Measurements from ENCODE around the gene CTSF. TPM values are rescaled to one million over a fixed set of nuclear protein-coding genes. Genes with fewer than 3 reads are reported as not detected.
"Not testable (repeated sequence)": the region's sequence is repeated elsewhere in the genome, so short reads cannot be mapped to it uniquely, and the experiment has no call there.

CTSF gene
- total RNA-seq, 1 experiment from 2014 or later = not detected

GRCh38 chr11:66593303-66593635, 24.9 kb upstream of the CTSF start:
- no peaks in the 10 kb centered on the region for H3K9me2 ChIP-seq (replicated peaks; ENCODE audit: insufficient read depth, low read length)
- DNase-seq = no peak
- H3K9me3 ChIP-seq (ENCODE audit: low read length) = no peaks in the 10 kb centered on the region
- peak overlapping the region; percentile 97 for H3K4me2 ChIP-seq (ENCODE audit: low read depth, low read length, poor library complexity, severe bottlenecking)
- H3K79me2 ChIP-seq (ENCODE audit: low read length) = peaks cover 17% of the 10 kb centered on the region
- no peaks in the 10 kb centered on the region for H4K20me1 ChIP-seq (ENCODE audit: insufficient read depth, low read depth, low read length)
- H3K9ac ChIP-seq (ENCODE audit: low read length) = peak overlapping the region; percentile 98
- H3K27me3 ChIP-seq (ENCODE audit: low read length) = no peaks in the 10 kb centered on the region
- peak overlapping the region; percentile 97 for H2AFZ ChIP-seq (ENCODE audit: low read length)
- H3K4me1 ChIP-seq (ENCODE audit: low read length) = peaks cover 28% of the 10 kb centered on the region
- no peak overlapping the region; the same call in 1 of the 2 replicates for H3K27ac ChIP-seq (ENCODE audit: low read length)
- no peaks in the 10 kb centered on the region for H3K36me3 ChIP-seq (ENCODE audit: insufficient read depth, low read length)
- H3K4me3 ChIP-seq (ENCODE audit: low read length) = peak overlapping the region; percentile 98

GRCh38 chr11:66592457-66593302, 24.3 kb upstream of the CTSF start, which contains the start of the genes CCDC87 and CCS:
CCDC87 (minus strand) TSS chr11:66593063; CDS start chr11:66593015, 48 bp downstream.
CCS (plus strand) TSS chr11:66593185; CDS start chr11:66593262, 77 bp downstream.
- peak; percentile 99 for DNase-seq
- Histone ChIP-seq H3K4me3 (ENCODE audit: low read length) (peak within 1 kb of the TSS; percentile 98), H3K4me2 (ENCODE audit: low read depth, low read length, poor library complexity, severe bottlenecking) (peak within 1 kb of the TSS; percentile 97), H3K79me2 (ENCODE audit: low read length) (peaks cover 17% of the 10 kb centered on the region), H3K4me1 (ENCODE audit: low read length) (peaks cover 28% of the 10 kb centered on the region), H2AFZ (ENCODE audit: low read length) (peak within 1 kb of the TSS; percentile 97), H3K36me3 (ENCODE audit: insufficient read depth, low read length) (no peaks in the 10 kb centered on the region), H3K9me3 (ENCODE audit: low read length) (no peaks in the 10 kb centered on the region), H3K27ac (ENCODE audit: low read length) (no peak within 1 kb of the TSS; the same call in 1 of the 2 replicates), H3K27me3 (ENCODE audit: low read length) (no peaks in the 10 kb centered on the region), H3K9ac (ENCODE audit: low read length) (peak within 1 kb of the TSS; percentile 98), H3K9me2 (replicated peaks; ENCODE audit: insufficient read depth, low read length) (no peaks in the 10 kb centered on the region), H4K20me1 (ENCODE audit: insufficient read depth, low read depth, low read length) (no peaks in the 10 kb centered on the region)

DNA sequence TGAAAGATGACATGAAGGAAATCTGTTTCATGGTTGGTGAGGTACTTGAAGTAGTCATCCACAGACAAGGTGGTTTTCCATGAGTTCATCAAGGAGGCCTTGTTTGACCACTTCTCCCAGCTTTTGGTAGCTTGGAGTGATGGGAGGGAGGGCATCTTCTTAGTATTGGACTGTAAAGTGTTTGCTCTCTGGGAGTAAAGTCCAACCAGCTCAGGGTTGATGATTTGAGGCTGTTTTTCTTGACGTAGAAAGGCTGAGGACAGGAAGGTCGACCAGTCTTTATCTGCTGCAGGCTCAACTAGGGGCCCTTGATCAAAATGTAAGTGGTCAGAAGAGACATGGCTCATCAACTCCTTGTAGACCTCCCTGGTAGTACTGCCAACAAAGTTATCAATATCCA, 22.8 kb upstream of the CTSF start:
- no peak overlapping the region for H3K4me3 ChIP-seq (ENCODE audit: low read length)
- H3K4me2 ChIP-seq (ENCODE audit: low read depth, low read length, poor library complexity, severe bottlenecking) = no peak overlapping the region
- H3K27me3 ChIP-seq (ENCODE audit: low read length) = no peaks in the 10 kb centered on the region
- H2AFZ ChIP-seq (ENCODE audit: low read length) = no peak overlapping the region
- DNase-seq = no peak
- H3K9me3 ChIP-seq (ENCODE audit: low read length) = no peaks in the 10 kb centered on the region
- H3K9me2 ChIP-seq (replicated peaks; ENCODE audit: insufficient read depth, low read length) = no peaks in the 10 kb centered on the region
- H3K4me1 ChIP-seq (ENCODE audit: low read length) = peaks cover 28% of the 10 kb centered on the region
- no peak overlapping the region for H3K9ac ChIP-seq (ENCODE audit: low read length)
- H4K20me1 ChIP-seq (ENCODE audit: insufficient read depth, low read depth, low read length) = no peaks in the 10 kb centered on the region
- H3K36me3 ChIP-seq (ENCODE audit: insufficient read depth, low read length) = no peaks in the 10 kb centered on the region
- H3K27ac ChIP-seq (ENCODE audit: low read length) = no peak overlapping the region
- peaks cover 17% of the 10 kb centered on the region for H3K79me2 ChIP-seq (ENCODE audit: low read length)

DNA sequence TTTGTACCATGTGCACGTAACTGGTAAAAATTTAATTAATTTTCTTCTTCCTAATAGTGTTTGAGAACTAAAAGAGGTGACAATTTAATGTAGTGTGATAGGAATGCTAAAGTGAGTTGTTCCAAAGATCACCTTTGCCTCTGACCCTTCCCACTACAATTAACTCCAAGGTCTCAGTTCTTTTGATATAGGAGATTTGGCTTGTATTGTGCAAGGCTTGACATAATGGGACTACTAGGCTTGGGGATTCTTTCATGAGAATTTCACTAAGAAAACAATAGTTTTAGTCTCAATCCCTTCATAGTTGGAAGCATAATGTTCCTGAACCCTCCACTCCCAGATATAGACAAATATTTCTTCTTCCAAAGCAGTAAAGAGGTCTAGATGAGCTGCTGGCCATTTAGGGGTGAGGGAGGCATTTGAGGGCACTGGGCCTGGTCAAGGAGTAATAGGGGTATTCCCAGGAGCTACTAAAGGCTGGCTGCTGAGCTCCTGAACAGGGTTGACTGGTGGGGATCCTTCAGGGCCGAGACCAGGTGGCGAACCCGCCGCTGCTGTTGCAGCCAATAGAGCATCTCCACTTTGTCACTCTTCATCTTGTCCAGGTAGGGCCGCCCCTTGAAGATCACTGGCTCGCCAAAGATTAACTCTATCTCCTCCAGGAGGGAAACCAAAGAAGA, 21.7 kb upstream of the CTSF start:
- DNase-seq = no peak
- Histone ChIP-seq H3K27ac (ENCODE audit: low read length) (no peak overlapping the region), H3K36me3 (ENCODE audit: insufficient read depth, low read length) (no peaks in the 10 kb centered on the region)

GRCh38 chr11:66589315-66589714, 20.9 kb upstream of the CTSF start:
- not testable (repeated sequence) for H3K4me3 ChIP-seq (ENCODE audit: low read length); H3K27ac ChIP-seq (ENCODE audit: low read length); H4K20me1 ChIP-seq (ENCODE audit: insufficient read depth, low read depth, low read length); H3K79me2 ChIP-seq (ENCODE audit: low read length); H3K9me3 ChIP-seq (ENCODE audit: low read length); DNase-seq; H3K9me2 ChIP-seq (replicated peaks; ENCODE audit: insufficient read depth, low read length); H3K27me3 ChIP-seq (ENCODE audit: low read length); H3K36me3 ChIP-seq (ENCODE audit: insufficient read depth, low read length); H3K9ac ChIP-seq (ENCODE audit: low read length); H3K4me2 ChIP-seq (ENCODE audit: low read depth, low read length, poor library complexity, severe bottlenecking); H2AFZ ChIP-seq (ENCODE audit: low read length)
- peaks cover 16% of the 10 kb centered on the region for H3K4me1 ChIP-seq (ENCODE audit: low read length)

More for the DNA sequence above, 21.7 kb upstream of the CTSF start:
- H3K4me3 ChIP-seq (ENCODE audit: low read length) = no peak overlapping the region
- no peaks in the 10 kb centered on the region for H3K9me2 ChIP-seq (replicated peaks; ENCODE audit: insufficient read depth, low read length)
- H3K4me1 ChIP-seq (ENCODE audit: low read length) = peaks cover 23% of the 10 kb centered on the region
- no peaks in the 10 kb centered on the region for H3K27me3 ChIP-seq (ENCODE audit: low read length)
- peaks cover 14% of the 10 kb centered on the region for H3K79me2 ChIP-seq (ENCODE audit: low read length)
- no peak overlapping the region for H2AFZ ChIP-seq (ENCODE audit: low read length)
- no peak overlapping the region for H3K9ac ChIP-seq (ENCODE audit: low read length)
- H4K20me1 ChIP-seq (ENCODE audit: insufficient read depth, low read depth, low read length) = no peaks in the 10 kb centered on the region
- H3K4me2 ChIP-seq (ENCODE audit: low read depth, low read length, poor library complexity, severe bottlenecking) = no peak overlapping the region
- no peaks in the 10 kb centered on the region for H3K9me3 ChIP-seq (ENCODE audit: low read length)

DNA sequence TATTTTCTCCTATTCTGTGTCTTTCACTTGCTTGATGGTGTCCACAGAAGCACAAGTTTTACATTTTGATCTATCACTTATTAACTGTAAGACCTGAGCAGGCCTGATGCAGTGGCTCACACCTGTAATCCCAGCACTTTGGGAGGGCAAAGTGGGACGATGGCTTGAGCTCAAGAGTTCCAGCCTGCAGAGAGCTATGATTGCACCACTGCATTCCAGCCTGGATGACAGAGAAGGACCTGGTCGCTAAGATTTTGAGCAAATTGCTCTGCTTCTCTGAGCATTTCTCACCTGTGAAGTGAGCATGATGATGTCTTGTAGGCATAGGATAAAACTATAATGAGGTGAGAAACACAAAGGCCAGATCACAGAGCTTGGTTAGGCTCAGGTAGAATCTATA, 17.7 kb upstream of the CTSF start:
- H3K4me1 ChIP-seq (ENCODE audit: low read length) = no peaks in the 10 kb centered on the region
- no peak overlapping the region for H3K4me3 ChIP-seq (ENCODE audit: low read length)
- H3K9me2 ChIP-seq (replicated peaks; ENCODE audit: insufficient read depth, low read length) = no peaks in the 10 kb centered on the region
- no peaks in the 10 kb centered on the region for H3K27me3 ChIP-seq (ENCODE audit: low read length)
- DNase-seq = no peak
- no peak overlapping the region for H3K4me2 ChIP-seq (ENCODE audit: low read depth, low read length, poor library complexity, severe bottlenecking)
- no peak overlapping the region for H2AFZ ChIP-seq (ENCODE audit: low read length)
- no peaks in the 10 kb centered on the region for H3K79me2 ChIP-seq (ENCODE audit: low read length)
- H3K27ac ChIP-seq (ENCODE audit: low read length) = no peak overlapping the region
- H4K20me1 ChIP-seq (ENCODE audit: insufficient read depth, low read depth, low read length) = no peaks in the 10 kb centered on the region
- peaks cover 5% of the 10 kb centered on the region; the same call in 1 of the 2 replicates for H3K9me3 ChIP-seq (ENCODE audit: low read length)
- no peaks in the 10 kb centered on the region for H3K36me3 ChIP-seq (ENCODE audit: insufficient read depth, low read length)
- H3K9ac ChIP-seq (ENCODE audit: low read length) = no peak overlapping the region

DNA sequence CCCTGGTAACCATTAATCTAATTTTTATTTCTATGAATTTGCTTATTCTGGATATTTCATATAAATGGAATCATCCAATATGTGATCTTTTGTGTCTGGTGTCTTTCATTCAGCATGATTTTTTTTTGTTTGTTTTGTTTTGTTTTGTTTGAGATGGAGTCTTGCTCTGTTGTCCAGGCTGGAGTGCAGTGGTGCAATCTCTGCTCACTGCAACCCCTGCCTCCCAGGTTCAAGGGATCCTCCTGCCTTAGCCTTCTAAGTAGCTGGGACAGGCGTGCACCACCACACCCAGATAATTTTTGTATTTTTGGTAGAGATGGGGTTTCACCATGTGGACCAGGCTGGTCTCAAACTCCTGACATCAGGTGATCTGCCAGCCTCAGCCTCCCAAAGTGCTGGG, 17.0 kb upstream of the CTSF start:
- H4K20me1 ChIP-seq (ENCODE audit: insufficient read depth, low read depth, low read length); H3K4me3 ChIP-seq (ENCODE audit: low read length); H3K9me2 ChIP-seq (replicated peaks; ENCODE audit: insufficient read depth, low read length); H3K9me3 ChIP-seq (ENCODE audit: low read length); H3K9ac ChIP-seq (ENCODE audit: low read length); H3K79me2 ChIP-seq (ENCODE audit: low read length); H3K27me3 ChIP-seq (ENCODE audit: low read length); H3K36me3 ChIP-seq (ENCODE audit: insufficient read depth, low read length); H2AFZ ChIP-seq (ENCODE audit: low read length); DNase-seq; H3K4me2 ChIP-seq (ENCODE audit: low read depth, low read length, poor library complexity, severe bottlenecking); H3K27ac ChIP-seq (ENCODE audit: low read length); H3K4me1 ChIP-seq (ENCODE audit: low read length): not testable (repeated sequence)

- H3K4me2 ChIP-seq (ENCODE audit: low read depth, low read length, poor library complexity, severe bottlenecking); H3K27ac ChIP-seq (ENCODE audit: low read length); H3K27me3 ChIP-seq (ENCODE audit: low read length); H3K36me3 ChIP-seq (ENCODE audit: insufficient read depth, low read length); H3K79me2 ChIP-seq (ENCODE audit: low read length); H3K9me3 ChIP-seq (ENCODE audit: low read length); H3K9ac ChIP-seq (ENCODE audit: low read length); H2AFZ ChIP-seq (ENCODE audit: low read length); H3K4me3 ChIP-seq (ENCODE audit: low read length); DNase-seq; H3K9me2 ChIP-seq (replicated peaks; ENCODE audit: insufficient read depth, low read length); H4K20me1 ChIP-seq (ENCODE audit: insufficient read depth, low read depth, low read length); H3K4me1 ChIP-seq (ENCODE audit: low read length): not testable (repeated sequence)
These were observed 14.2 kb upstream of the CTSF start for GRCh38 chr11:66582565-66583147.
